ENCODE data around the gene BABAM1. TPM values are rescaled to one million over a fixed set of nuclear protein-coding genes. Genes with fewer than 3 reads are reported as not detected.

The BABAM1 gene
- 100 to 1,000 TPM; 104 to 112 TPM for total RNA-seq

GRCh38 chr19:17266975-17267788 is at the start of gene BABAM1:
Gene BABAM1, plus strand, starts transcription at chr19:17267443. Its CDS starts 1,364 bp downstream, at chr19:17268807.
- peak; percentile 84 for DNase-seq
- no peaks in the 10 kb centered on the region for H3K27me3 Mint-ChIP-seq
- H3K4me1 Mint-ChIP-seq: peaks cover 20% of the 10 kb centered on the region
- peak within 1 kb of the TSS; percentile 72 for H3K27ac Mint-ChIP-seq
- POLR2A ChIA-PET: interaction anchor here (0.6 to 1.4 kb wide), 11 partner anchors 8 to 425 kb away, joined by 3 to 4 read pairs (median 3); partner anchors contain the start of genes DDA1 and USE1
- peaks cover 11% of the 10 kb centered on the region for H3K36me3 Mint-ChIP-seq
- H3K9me3 Mint-ChIP-seq: no peaks in the 10 kb centered on the region
- H3K4me3 Mint-ChIP-seq: peak within 1 kb of the TSS; percentile 89
- peak; percentile 96 for ATAC-seq (ENCODE audit: low read depth)

DNA sequence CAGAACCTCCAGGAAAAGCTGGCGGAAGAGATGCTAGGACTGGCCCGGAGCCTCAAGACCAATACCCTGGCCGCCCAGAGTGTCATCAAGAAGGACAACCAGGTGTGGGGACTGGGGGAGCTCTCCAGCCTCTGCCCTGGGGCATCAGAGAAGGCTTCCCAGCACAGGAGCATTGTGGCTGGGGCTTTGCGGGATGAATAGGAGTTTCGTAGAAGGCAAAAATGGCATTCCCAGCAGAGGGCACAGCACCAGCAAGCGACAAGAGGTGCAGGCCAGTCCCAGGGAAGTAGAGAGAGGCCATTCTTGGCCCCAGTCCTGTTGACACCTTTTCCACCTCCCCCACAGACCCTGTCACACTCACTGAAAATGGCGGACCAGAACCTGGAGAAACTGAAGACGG is 48.0 kb upstream of the BABAM1 start:
- H3K36me3 Mint-ChIP-seq: peaks cover 22% of the 10 kb centered on the region
- ATAC-seq (ENCODE audit: low read depth) (no peak), DNase-seq (no peak)
- POLR2A ChIA-PET: interaction anchor here (1.0 kb wide), 1 partner anchor 14 kb away, joined by 3 read pairs; no protein-coding TSS in a partner anchor
- no peak overlapping the region for H3K4me3 Mint-ChIP-seq
- H3K9me3 Mint-ChIP-seq: no peaks in the 10 kb centered on the region
- H3K27me3 Mint-ChIP-seq: no peaks in the 10 kb centered on the region
- peaks cover 12% of the 10 kb centered on the region for H3K4me1 Mint-ChIP-seq
- H3K27ac Mint-ChIP-seq: no peak overlapping the region

DNA sequence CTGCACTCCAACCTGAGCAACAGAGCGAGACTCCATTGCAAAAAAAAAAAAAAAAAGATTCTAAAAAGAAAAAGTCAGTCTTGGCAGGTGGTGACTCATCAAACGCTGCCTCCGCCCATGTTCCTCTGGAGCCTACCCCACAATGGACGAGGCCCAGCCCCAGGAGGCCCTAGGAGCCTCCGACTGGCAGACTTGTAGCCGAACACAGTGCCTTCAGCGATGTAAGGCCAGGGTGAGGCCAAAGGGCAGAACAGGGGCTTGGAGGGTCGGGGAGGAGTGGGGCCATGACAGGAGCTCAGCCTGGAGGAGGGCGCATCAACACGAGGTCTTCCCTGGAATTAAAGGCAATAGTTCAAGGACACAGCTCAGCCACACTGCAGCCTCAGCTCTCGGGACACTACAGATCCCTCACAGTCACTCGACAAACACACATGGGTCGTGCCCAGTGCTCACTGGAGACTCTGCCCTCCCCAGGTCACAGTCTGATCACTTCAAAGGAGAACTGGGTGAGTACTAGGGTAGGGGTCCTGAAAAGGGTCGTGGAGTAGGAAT is 47.0 kb upstream of the BABAM1 start:
- Mint-ChIP-seq H3K4me3 (no peak overlapping the region), H3K36me3 (peaks cover 20% of the 10 kb centered on the region), H3K27ac (no peak overlapping the region), H3K27me3 (no peaks in the 10 kb centered on the region), H3K4me1 (peaks cover 6% of the 10 kb centered on the region), H3K9me3 (no peaks in the 10 kb centered on the region)
- ATAC-seq (ENCODE audit: low read depth) (no peak), DNase-seq (no peak)
- POLR2A ChIA-PET: interaction anchor here (0.7 kb wide), 1 partner anchor 144 kb away, joined by 4 read pairs; the partner anchor contains the start of gene MYO9B

DNA sequence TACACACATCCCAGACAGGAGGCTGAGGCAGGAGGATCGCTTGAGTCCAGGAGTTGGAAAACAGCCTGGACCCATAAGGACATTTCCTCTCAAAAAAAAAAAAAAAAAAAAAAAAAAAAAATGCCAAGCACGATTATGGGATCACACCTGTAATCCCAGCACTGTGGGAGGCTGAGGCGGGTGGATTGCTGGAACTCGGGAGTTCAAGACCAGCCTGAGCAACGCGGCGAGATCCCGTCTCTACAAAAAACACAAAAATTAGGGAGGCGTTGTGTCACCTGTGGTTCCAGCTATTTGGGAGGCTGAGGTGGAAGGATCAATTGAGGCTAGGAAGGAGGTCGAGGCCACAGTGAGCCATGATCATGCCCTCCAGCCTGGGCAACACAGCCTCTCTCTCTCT is 42.2 kb upstream of the BABAM1 start:
- POLR2A ChIA-PET: interaction anchor here (1.0 to 3.1 kb wide), 5 partner anchors 10 to 149 kb away, joined by 3 to 48 read pairs (median 16); partner anchors contain the start of genes MYO9B and USE1
- H3K4me3 Mint-ChIP-seq: peak overlapping the region; percentile 57
- H3K9me3 Mint-ChIP-seq: no peaks in the 10 kb centered on the region
- ATAC-seq (ENCODE audit: low read depth): no peak
- peaks cover 6% of the 10 kb centered on the region for H3K36me3 Mint-ChIP-seq
- DNase-seq: no peak
- H3K27ac Mint-ChIP-seq: no peak overlapping the region
- H3K4me1 Mint-ChIP-seq: peaks cover 7% of the 10 kb centered on the region
- no peaks in the 10 kb centered on the region for H3K27me3 Mint-ChIP-seq

GRCh38 chr19:17226002-17226933 is 41.0 kb upstream of the BABAM1 start, which contains the start of gene OCEL1:
Gene OCEL1, plus strand, starts transcription at chr19:17226226. Its CDS starts 22 bp downstream, at chr19:17226248.
- POLR2A ChIA-PET: interaction anchor here (0.6 to 3.1 kb wide), 15 partner anchors 9 to 193 kb away, joined by 3 to 48 read pairs (median 6); partner anchors contain the start of genes ANKLE1, DDA1, MRPL34 and MVB12A
- peak within 1 kb of the TSS; percentile 93 for H3K4me3 Mint-ChIP-seq
- peak; percentile 95 for ATAC-seq (ENCODE audit: low read depth)
- H3K27me3 Mint-ChIP-seq: no peaks in the 10 kb centered on the region
- H3K9me3 Mint-ChIP-seq: no peaks in the 10 kb centered on the region
- H3K27ac Mint-ChIP-seq: peak within 1 kb of the TSS; percentile 98
- H3K36me3 Mint-ChIP-seq: peaks cover 5% of the 10 kb centered on the region
- DNase-seq: peak; percentile 95
- H3K4me1 Mint-ChIP-seq: peaks cover 7% of the 10 kb centered on the region

- Mint-ChIP-seq H3K9me3 (no peaks in the 10 kb centered on the region), H3K36me3 (peaks cover 5% of the 10 kb centered on the region), H3K27me3 (no peaks in the 10 kb centered on the region), H3K4me1 (peaks cover 7% of the 10 kb centered on the region), H3K4me3 (no peak overlapping the region), H3K27ac (no peak overlapping the region)
- no peak for ATAC-seq (ENCODE audit: low read depth)
- POLR2A ChIA-PET: interaction anchor here (0.8 to 3.1 kb wide), 2 partner anchors 13 to 31 kb away, joined by 3 to 48 read pairs; partner anchors contain the start of gene USE1
- no peak for DNase-seq
Measured at GRCh38 chr19:17227798-17228367, 39.4 kb upstream of the BABAM1 start.

GRCh38 chr19:17229890-17230289 is 37.4 kb upstream of the BABAM1 start:
- no peak for DNase-seq
- Mint-ChIP-seq H3K4me1 (peaks cover 11% of the 10 kb centered on the region), H3K27me3 (no peaks in the 10 kb centered on the region), H3K9me3 (no peaks in the 10 kb centered on the region), H3K27ac (no peak overlapping the region), H3K36me3 (peaks cover 6% of the 10 kb centered on the region), H3K4me3 (no peak overlapping the region)
- ATAC-seq (ENCODE audit: low read depth): no peak
- POLR2A ChIA-PET: no interaction called here

DNA sequence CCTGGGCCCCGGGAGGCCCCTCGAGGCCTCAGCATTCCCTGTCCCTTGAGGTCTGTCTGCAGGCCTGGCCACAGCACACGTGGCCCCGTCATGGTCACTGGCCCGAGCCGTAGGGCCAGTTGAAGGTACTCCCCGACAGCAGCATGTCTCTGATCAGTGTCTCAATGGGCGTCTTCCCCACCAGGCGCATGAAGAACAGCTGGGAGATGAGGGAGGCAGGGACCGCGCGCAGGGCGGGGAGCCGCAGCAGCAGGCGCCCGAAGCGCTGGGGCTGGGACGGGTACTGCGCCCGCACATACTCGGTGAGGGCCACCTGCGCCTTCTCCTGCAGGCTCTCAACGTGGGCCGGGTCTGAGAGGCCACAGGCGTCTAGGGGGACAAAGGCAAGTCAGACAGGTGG is 35.0 kb upstream of the BABAM1 start:
- ATAC-seq (ENCODE audit: low read depth) (no peak), DNase-seq (no peak)
- H3K27ac Mint-ChIP-seq: no peak overlapping the region
- H3K4me1 Mint-ChIP-seq: peaks cover 7% of the 10 kb centered on the region
- H3K36me3 Mint-ChIP-seq: peaks cover 6% of the 10 kb centered on the region
- no peak overlapping the region for H3K4me3 Mint-ChIP-seq
- no peaks in the 10 kb centered on the region for H3K9me3 Mint-ChIP-seq
- POLR2A ChIA-PET: interaction anchor here (0.5 to 1.5 kb wide), 2 partner anchors 17 to 1339 kb away, joined by 3 to 7 read pairs; partner anchors contain the start of gene USE1
- no peaks in the 10 kb centered on the region for H3K27me3 Mint-ChIP-seq

- Mint-ChIP-seq H3K27ac (peak overlapping the region; percentile 56), H3K27me3 (no peaks in the 10 kb centered on the region), H3K4me1 (peaks cover 5% of the 10 kb centered on the region), H3K36me3 (peaks cover 3% of the 10 kb centered on the region), H3K9me3 (no peaks in the 10 kb centered on the region), H3K4me3 (peak overlapping the region; percentile 81)
- DNase-seq: peak; percentile 80
- ATAC-seq (ENCODE audit: low read depth): peak; percentile 57
- POLR2A ChIA-PET: interaction anchor here (0.5 to 2.1 kb wide), 10 partner anchors 9 to 174 kb away, joined by 3 to 26 read pairs (median 7); partner anchors contain the start of genes ANKLE1, OCEL1 and USE1
Measured at GRCh38 chr19:17234911-17235299, 32.3 kb upstream of the BABAM1 start.

DNA sequence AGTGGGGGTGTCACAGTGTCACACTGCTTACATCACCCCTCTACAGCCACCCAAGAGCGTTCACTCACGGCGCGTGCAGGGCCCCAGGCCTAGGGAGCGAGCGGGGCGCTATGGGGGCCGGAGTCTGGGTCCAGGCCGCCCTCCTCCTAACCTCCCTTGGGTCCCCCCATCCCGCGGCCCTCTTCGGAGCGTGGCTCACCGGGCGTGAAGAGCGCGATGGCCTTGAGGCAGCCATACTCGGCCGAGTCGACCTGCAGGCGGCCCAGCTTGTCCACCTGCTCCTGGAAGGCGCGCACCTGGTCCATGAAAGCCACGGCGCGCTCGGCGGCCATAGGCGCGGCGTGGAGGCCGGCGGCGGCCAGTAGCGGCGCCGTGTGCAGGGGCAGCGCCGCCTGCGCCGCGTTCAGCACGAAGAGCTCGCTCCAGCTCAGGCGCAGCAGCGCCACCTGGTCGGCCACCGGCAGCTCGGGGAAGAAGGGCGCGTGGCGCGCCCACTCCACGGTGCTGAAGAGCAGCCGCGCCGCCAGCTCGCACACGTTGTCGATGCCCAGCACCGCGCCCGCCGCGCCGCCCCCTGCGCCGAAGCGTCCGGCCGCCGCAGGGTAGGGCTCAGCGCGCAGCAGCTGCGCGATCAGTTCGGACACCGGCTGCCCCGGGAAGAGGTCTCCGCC is 31.8 kb upstream of the BABAM1 start:
- Mint-ChIP-seq H3K4me3 (peak overlapping the region; percentile 81), H3K4me1 (peaks cover 5% of the 10 kb centered on the region), H3K36me3 (peaks cover 3% of the 10 kb centered on the region), H3K27me3 (no peaks in the 10 kb centered on the region), H3K9me3 (no peaks in the 10 kb centered on the region), H3K27ac (peak overlapping the region; percentile 56)
- ATAC-seq (ENCODE audit: low read depth): peak; percentile 94
- POLR2A ChIA-PET: interaction anchor here (0.5 to 2.1 kb wide), 12 partner anchors 9 to 174 kb away, joined by 3 to 26 read pairs (median 5); partner anchors contain the start of genes OCEL1 and USE1
- peak; percentile 84 for DNase-seq

- no peak for DNase-seq
- Mint-ChIP-seq H3K4me3 (peak overlapping the region; percentile 55), H3K4me1 (peaks cover 5% of the 10 kb centered on the region), H3K27ac (no peak overlapping the region), H3K27me3 (peaks cover 5% of the 10 kb centered on the region), H3K36me3 (peaks cover 2% of the 10 kb centered on the region), H3K9me3 (no peaks in the 10 kb centered on the region)
- peak; percentile 27 for ATAC-seq (ENCODE audit: low read depth)
- POLR2A ChIA-PET: interaction anchor here (0.7 to 2.1 kb wide), 10 partner anchors 10 to 159 kb away, joined by 3 to 26 read pairs (median 4); partner anchors contain the start of genes OCEL1 and USE1
Measured at GRCh38 chr19:17235971-17236777, 31.1 kb upstream of the BABAM1 start.

All from activated naive CD8-positive, alpha-beta T cell treated with anti-CD3 and anti-CD28 coated beads, Interleukin-2, amount 10 ng/mL, durations not matched to agents 7 days and 5 days (primary cell).